Measurements from ENCODE around the gene ADAM15. TPM values are rescaled to one million over a fixed set of nuclear protein-coding genes. Genes with fewer than 3 reads are reported as not detected.

ADAM15 gene
- total RNA-seq, 1 experiment from 2014 or later, result 41.7 TPM

DNA sequence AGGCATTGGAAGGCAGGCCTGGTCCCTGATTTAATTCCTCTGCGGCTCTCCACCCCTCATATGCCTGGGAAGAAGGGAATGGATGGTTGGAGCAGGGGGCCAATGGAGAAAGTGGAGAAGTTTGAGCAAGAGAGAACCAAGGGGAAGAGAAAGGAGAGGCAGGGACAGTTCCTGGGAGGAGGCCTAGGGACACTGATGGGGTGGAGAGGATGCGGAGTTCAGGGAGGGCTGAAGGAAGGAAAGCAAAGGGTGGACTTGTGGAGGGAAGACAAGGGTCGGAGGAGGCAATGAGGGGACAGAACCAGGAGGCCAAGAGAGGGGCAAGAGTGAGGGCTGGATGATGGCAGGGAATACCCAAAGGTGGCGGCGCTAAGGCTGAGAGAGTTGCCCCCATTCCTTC lies 41.4 kb upstream of the ADAM15 start:
- CTCF ChIA-PET, result no interaction called here
- no peak overlapping the region for H3K4me3 ChIP-seq (ENCODE audit: low read depth in 2 of 2, low read length in 2 of 2)
- ATAC-seq, result no peak
- H3K36me3 ChIP-seq (ENCODE audit: control insufficient read depth, insufficient read depth, low read length), result 0 out of 2 replicates have a peak, but pooled peaks cover 4% of the 10 kb centered on the region
- TF ChIP-seq, protein P1, sequence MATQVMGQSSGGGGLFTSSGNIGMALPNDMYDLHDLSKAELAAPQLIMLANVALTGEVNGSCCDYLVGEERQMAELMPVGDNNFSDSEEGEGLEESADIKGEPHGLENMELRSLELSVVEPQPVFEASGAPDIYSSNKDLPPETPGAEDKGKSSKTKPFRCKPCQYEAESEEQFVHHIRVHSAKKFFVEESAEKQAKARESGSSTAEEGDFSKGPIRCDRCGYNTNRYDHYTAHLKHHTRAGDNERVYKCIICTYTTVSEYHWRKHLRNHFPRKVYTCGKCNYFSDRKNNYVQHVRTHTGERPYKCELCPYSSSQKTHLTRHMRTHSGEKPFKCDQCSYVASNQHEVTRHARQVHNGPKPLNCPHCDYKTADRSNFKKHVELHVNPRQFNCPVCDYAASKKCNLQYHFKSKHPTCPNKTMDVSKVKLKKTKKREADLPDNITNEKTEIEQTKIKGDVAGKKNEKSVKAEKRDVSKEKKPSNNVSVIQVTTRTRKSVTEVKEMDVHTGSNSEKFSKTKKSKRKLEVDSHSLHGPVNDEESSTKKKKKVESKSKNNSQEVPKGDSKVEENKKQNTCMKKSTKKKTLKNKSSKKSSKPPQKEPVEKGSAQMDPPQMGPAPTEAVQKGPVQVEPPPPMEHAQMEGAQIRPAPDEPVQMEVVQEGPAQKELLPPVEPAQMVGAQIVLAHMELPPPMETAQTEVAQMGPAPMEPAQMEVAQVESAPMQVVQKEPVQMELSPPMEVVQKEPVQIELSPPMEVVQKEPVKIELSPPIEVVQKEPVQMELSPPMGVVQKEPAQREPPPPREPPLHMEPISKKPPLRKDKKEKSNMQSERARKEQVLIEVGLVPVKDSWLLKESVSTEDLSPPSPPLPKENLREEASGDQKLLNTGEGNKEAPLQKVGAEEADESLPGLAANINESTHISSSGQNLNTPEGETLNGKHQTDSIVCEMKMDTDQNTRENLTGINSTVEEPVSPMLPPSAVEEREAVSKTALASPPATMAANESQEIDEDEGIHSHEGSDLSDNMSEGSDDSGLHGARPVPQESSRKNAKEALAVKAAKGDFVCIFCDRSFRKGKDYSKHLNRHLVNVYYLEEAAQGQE (IDR thresholded peaks at IDR 0.05; ENCODE audit: insufficient read depth in 1 of 2, low read depth in 2 of 2, low read length in 1 of 2), result no peak
- TF ChIP-seq TCF7L2 (IDR thresholded peaks at IDR 0.05; ENCODE audit: low read depth, low read length), result no peak
- no peak for TF ChIP-seq SIN3A (IDR thresholded peaks at IDR 0.05; ENCODE audit: borderline replicate concordance, insufficient read depth, low read depth, low read length)
- TF ChIP-seq, protein P2, sequence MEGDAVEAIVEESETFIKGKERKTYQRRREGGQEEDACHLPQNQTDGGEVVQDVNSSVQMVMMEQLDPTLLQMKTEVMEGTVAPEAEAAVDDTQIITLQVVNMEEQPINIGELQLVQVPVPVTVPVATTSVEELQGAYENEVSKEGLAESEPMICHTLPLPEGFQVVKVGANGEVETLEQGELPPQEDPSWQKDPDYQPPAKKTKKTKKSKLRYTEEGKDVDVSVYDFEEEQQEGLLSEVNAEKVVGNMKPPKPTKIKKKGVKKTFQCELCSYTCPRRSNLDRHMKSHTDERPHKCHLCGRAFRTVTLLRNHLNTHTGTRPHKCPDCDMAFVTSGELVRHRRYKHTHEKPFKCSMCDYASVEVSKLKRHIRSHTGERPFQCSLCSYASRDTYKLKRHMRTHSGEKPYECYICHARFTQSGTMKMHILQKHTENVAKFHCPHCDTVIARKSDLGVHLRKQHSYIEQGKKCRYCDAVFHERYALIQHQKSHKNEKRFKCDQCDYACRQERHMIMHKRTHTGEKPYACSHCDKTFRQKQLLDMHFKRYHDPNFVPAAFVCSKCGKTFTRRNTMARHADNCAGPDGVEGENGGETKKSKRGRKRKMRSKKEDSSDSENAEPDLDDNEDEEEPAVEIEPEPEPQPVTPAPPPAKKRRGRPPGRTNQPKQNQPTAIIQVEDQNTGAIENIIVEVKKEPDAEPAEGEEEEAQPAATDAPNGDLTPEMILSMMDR (IDR thresholded peaks at IDR 0.05), result no peak
- TF ChIP-seq POLR2AphosphoS5 (IDR thresholded peaks at IDR 0.05; ENCODE audit: low read depth, low read length), result no peak
- H3K27ac ChIP-seq (ENCODE audit: low read length), result no peak overlapping the region
- no TSS peak for BruUV-seq (replicated peaks)
- POLR2A ChIA-PET, result no interaction called here
- no peaks in the 10 kb centered on the region for H3K27me3 ChIP-seq (ENCODE audit: control insufficient read depth, insufficient read depth, low read length)
- peaks cover 49% of the 10 kb centered on the region for H3K4me1 ChIP-seq (ENCODE audit: control insufficient read depth, insufficient read depth, low read length)
- no peaks in the 10 kb centered on the region for H3K9me3 ChIP-seq (ENCODE audit: control insufficient read depth, insufficient read depth, low read depth, low read length)
- DNase-seq (ENCODE audit: low read depth, low spot score), result no peak
- in situ Hi-C loops (cut with HindIII; ENCODE audit: low pct_unique_long_range_greater_than_20kb, low sequenced_read_pairs) (no loop called here), intact Hi-C loops (cut with micrococcal nuclease; ENCODE audit: unreplicated experiment) (no loop called here)

DNA sequence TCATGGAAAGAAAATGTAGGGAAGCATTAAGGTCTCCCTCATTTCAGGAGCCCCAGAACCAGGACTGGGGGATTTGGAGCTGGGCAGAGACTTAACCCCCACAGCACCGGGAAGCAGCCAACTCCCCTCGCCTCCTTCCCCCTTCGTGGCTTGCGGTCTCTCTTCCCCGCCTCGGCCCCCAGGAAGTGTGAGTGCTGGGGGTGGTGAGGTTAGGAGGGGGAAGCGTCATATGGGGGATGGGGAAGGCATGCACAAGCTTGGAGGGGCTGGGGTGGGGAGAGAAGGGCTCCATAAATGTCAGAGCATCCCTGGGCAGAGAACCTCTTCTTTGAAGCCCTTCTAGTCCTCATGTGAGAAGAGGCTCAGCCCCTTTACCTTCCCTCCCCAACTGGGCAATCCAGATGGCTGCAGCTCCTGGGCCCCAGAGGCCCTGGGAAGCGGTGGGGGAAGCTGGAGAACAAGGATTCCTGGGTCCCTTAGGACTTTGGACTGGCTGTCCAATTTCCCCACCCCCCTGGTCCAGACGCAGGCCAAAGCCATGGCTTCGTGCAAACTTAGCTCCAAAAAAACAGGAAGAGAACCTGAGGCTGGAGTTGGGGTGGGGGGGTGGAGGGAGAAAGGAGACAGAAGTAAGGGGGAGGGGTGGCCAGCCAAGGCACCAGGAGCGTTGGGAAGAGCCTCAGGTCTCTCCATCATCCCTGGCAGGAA lies 40.8 kb upstream of the ADAM15 start:
- Histone ChIP-seq H3K9me3 (ENCODE audit: control insufficient read depth, insufficient read depth, low read depth, low read length) (no peaks in the 10 kb centered on the region), H3K27ac (ENCODE audit: low read length) (no peak overlapping the region), H3K27me3 (ENCODE audit: control insufficient read depth, insufficient read depth, low read length) (no peaks in the 10 kb centered on the region), H3K4me3 (ENCODE audit: low read depth in 2 of 2, low read length in 2 of 2) (no peak overlapping the region), H3K4me1 (ENCODE audit: control insufficient read depth, insufficient read depth, low read length) (peaks cover 44% of the 10 kb centered on the region), H3K36me3 (ENCODE audit: control insufficient read depth, insufficient read depth, low read length) (0 out of 2 replicates have a peak, but pooled peaks cover 4% of the 10 kb centered on the region)
- TF ChIP-seq, protein P2 (IDR thresholded peaks at IDR 0.05), result no peak
- TF ChIP-seq SIN3A (IDR thresholded peaks at IDR 0.05; ENCODE audit: borderline replicate concordance, insufficient read depth, low read depth, low read length), result no peak
- no peak for TF ChIP-seq POLR2AphosphoS5 (IDR thresholded peaks at IDR 0.05; ENCODE audit: low read depth, low read length)
- TF ChIP-seq, protein P1 (IDR thresholded peaks at IDR 0.05; ENCODE audit: insufficient read depth in 1 of 2, low read depth in 2 of 2, low read length in 1 of 2), result no peak
- in situ Hi-C loops (cut with HindIII; ENCODE audit: low pct_unique_long_range_greater_than_20kb, low sequenced_read_pairs) (no loop called here), intact Hi-C loops (cut with micrococcal nuclease; ENCODE audit: unreplicated experiment) (no loop called here)
- ATAC-seq, result no peak
- no peak for DNase-seq (ENCODE audit: low read depth, low spot score)
- no TSS peak for BruUV-seq (replicated peaks)
- CTCF ChIA-PET, result interaction anchor here (0.6 kb wide), 1 partner anchor 24 kb away, joined by 7 read pairs; no protein-coding TSS in a partner anchor
- POLR2A ChIA-PET, result interaction anchor here (0.6 kb wide), 1 partner anchor 66 kb away, joined by 3 read pairs; no protein-coding TSS in a partner anchor
